ENCODE measurements around the gene C16orf46. TPM values are rescaled to one million over a fixed set of nuclear protein-coding genes. Genes with fewer than 3 reads are reported as not detected.

C16orf46 gene
- total and polyA plus RNA-seq, 9 of the 15 experiments (the other 6 are each of a cell fraction or from before 2014, with no cell fraction given), result 0.10 to 0.98 (median 0.41) TPM; not detected in 1

- H3K4me2 ChIP-seq (ENCODE audit: insufficient read depth, low read length), result no peak overlapping the region
- H4K20me1 ChIP-seq (replicated peaks; ENCODE audit: control insufficient read depth, insufficient read depth, low read length), result no peaks in the 10 kb centered on the region
- FAIRE-seq (no peak), ATAC-seq (no peak), DNase-seq (ENCODE audit: extremely low read depth in 1 of 4, low spot score in 3 of 4) (no peak)
- no peak overlapping the region for H3K27ac ChIP-seq (ENCODE audit: extremely low read depth, low read depth, low read length)
- H3K27me3 ChIP-seq (ENCODE audit: control insufficient read depth in 2 of 2, insufficient read depth in 2 of 2, low read length in 2 of 2), result no peaks in the 10 kb centered on the region
- in situ Hi-C loops (cut with MboI), result no loop called here
- H2AFZ ChIP-seq (ENCODE audit: low read depth, low read length), result no peak overlapping the region
- ChIA-PET CTCF (ENCODE audit: low intra/inter-chr PET ratio) (no interaction called here), POLR2A (no interaction called here)
- no peaks in the 10 kb centered on the region for H3K79me2 ChIP-seq (ENCODE audit: control insufficient read depth, insufficient read depth, low read length)
- no peak overlapping the region for H3K4me3 ChIP-seq
- 94% methylated on average over 4 of the region's 4 CpGs for WGBS (ENCODE audit: insufficient coverage, low coverage, missing lambda C conversion rate)
- H3K9ac ChIP-seq (ENCODE audit: insufficient read depth in 1 of 2, low read depth in 2 of 2, low read length in 2 of 2), result no peak overlapping the region
- BruUV-seq (replicated peaks), result no TSS peak
- peaks cover 32% of the 10 kb centered on the region; the same call in 1 of the 3 replicates for H3K36me3 ChIP-seq (ENCODE audit: control insufficient read depth, insufficient read depth, low read length)
- peaks cover 5 to 16% of the 10 kb centered on the region in 2 experiments; a peak in 4 of 5 replicates for H3K4me1 ChIP-seq (replicated peaks in 1 of 2; ENCODE audit: control insufficient read depth in 2 of 2, insufficient read depth in 2 of 2, low read length in 2 of 2)
- intact Hi-C loops (cut with micrococcal nuclease), result no loop called here
- no peaks in the 10 kb centered on the region for H3K9me3 ChIP-seq (replicated peaks; ENCODE audit: control insufficient read depth, insufficient read depth, low read depth, low read length)
- no peaks in the 10 kb centered on the region for H3K9me1 ChIP-seq (ENCODE audit: control insufficient read depth, insufficient read depth, low read length)
- TF ChIP-seq HNRNPUL1 (IDR thresholded peaks at IDR 0.05; ENCODE audit: low read length) (no peak), ZBTB5 (IDR thresholded peaks at IDR 0.05) (no peak), NCOA4 (IDR thresholded peaks at IDR 0.05; ENCODE audit: partially characterized antibody) (no peak), ZBTB17 (CRISPR knock-in tag; IDR thresholded peaks at IDR 0.05) (no peak), SUPT5H (IDR thresholded peaks at IDR 0.05) (0 out of 2 replicates have a peak, but pooled peaks have one; percentile 8), MTA3 (IDR thresholded peaks at IDR 0.05; ENCODE audit: borderline replicate concordance) (no peak), FOXK2 (conservative IDR thresholded peaks at IDR 0.05 in 1 of 2, IDR thresholded peaks at IDR 0.05 in 1 of 2; ENCODE audit: low read depth in 2 of 2) (no peak), BCL6 (CRISPR knock-in tag; IDR thresholded peaks at IDR 0.05) (no peak), CCAR2 (IDR thresholded peaks at IDR 0.05; ENCODE audit: low read depth, low read length) (no peak), NEUROD1 (IDR thresholded peaks at IDR 0.05; ENCODE audit: borderline replicate concordance, low read depth, low read length, partially characterized antibody) (no peak), MAFK (IDR thresholded peaks at IDR 0.05; ENCODE audit: low read length) (no peak), ZNF609 (CRISPR knock-in tag; IDR thresholded peaks at IDR 0.05; ENCODE audit: borderline replicate concordance) (no peak), GABPA (tag; conservative IDR thresholded peaks at IDR 0.05; ENCODE audit: low read depth) (no peak), ZKSCAN1 (IDR thresholded peaks at IDR 0.05; ENCODE audit: low read depth, low read length) (no peak), CEBPG (CRISPR knock-in tag; IDR thresholded peaks at IDR 0.05) (no peak), CEBPG (tag; conservative IDR thresholded peaks at IDR 0.05 in 1 of 2, IDR thresholded peaks at IDR 0.05 in 1 of 2) (peak; percentile 58 to 93; a peak in 3 of 4 replicates), ZNF146 (CRISPR knock-in tag; IDR thresholded peaks at IDR 0.05; ENCODE audit: unreplicated experiment) (no peak), ZNF184 (CRISPR knock-in tag; IDR thresholded peaks at IDR 0.05) (no peak), ZNF311 (CRISPR knock-in tag; IDR thresholded peaks at IDR 0.05) (no peak)
Measured at GRCh38 chr16:81081014-81081413, 4.0 kb upstream of the C16orf46 start.
